ENCODE results near the gene PHYHIPL. TPM values are rescaled to one million over a fixed set of nuclear protein-coding genes. Genes with fewer than 3 reads are reported as not detected.
"Not testable (repeated sequence)": the region's sequence is repeated elsewhere in the genome, so short reads cannot be mapped to it uniquely, and the experiment has no call there.

PHYHIPL gene
- total RNA-seq, 1 donor from 2014 or later = not detected

DNA sequence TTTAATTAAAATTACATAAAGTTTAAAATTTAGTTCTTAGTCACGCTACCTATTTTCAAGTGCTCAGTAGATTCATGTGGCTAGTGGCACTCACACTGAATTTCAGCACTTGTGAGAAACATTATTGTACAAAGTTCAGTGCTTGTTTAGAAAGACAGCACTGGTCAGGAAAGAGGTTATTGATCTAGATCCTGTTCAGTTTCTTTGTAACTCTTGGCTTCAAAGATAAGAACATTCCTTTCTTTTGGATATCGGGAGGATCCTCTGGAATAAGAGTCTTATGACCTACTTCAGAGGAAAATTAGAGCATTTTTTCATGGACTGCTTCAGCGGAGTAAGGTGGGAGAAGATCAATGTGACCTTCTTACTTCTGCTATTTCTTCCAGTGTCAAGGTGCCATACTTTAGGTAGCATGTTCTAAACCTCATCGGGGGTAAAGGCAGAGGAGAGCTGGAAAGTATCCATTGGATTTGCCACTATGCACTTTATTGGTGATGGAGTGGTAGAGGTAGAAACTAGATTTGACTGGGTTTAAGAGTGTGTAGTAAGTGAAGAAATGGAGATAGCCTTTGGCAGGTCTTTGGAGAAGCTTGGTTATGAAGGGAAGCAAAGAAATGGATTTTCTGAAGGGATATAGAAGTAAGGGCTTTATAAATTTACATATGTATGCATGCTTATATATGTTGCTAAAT lies 39.9 kb downstream of the PHYHIPL start:
- Histone ChIP-seq H3K27me3 (no peaks in the 10 kb centered on the region), H3K36me3 (no peaks in the 10 kb centered on the region), H3K27ac (no peak overlapping the region), H3K4me1 (no peaks in the 10 kb centered on the region), H3K4me3 (no peak overlapping the region), H3K9me3 (no peaks in the 10 kb centered on the region)
- no peak for DNase-seq (ENCODE audit: low spot score in 2 of 2)
- intact Hi-C loops (cut with DNase I) = no loop called here
- TF ChIP-seq CTCF (IDR thresholded peaks at IDR 0.05) = no peak

GRCh38 chr10:59222788-59223187 lies 46.3 kb downstream of the PHYHIPL start:
- H3K36me3 ChIP-seq = no peaks in the 10 kb centered on the region
- no peak overlapping the region for H3K27ac ChIP-seq
- TF ChIP-seq CTCF (IDR thresholded peaks at IDR 0.05) = no peak
- no peaks in the 10 kb centered on the region for H3K4me1 ChIP-seq
- no peaks in the 10 kb centered on the region for H3K9me3 ChIP-seq
- no peaks in the 10 kb centered on the region for H3K27me3 ChIP-seq
- DNase-seq (ENCODE audit: low spot score in 2 of 2) = no peak
- intact Hi-C loops (cut with DNase I) = no loop called here
- no peak overlapping the region for H3K4me3 ChIP-seq

GRCh38 chr10:59223597-59223996 lies 47.2 kb downstream of the PHYHIPL start:
- H3K4me1 ChIP-seq; H3K9me3 ChIP-seq; H3K27me3 ChIP-seq; intact Hi-C loops (cut with DNase I); H3K36me3 ChIP-seq; H3K4me3 ChIP-seq; H3K27ac ChIP-seq; DNase-seq (ENCODE audit: low spot score in 2 of 2): not testable (repeated sequence)

- H3K36me3 ChIP-seq = no peaks in the 10 kb centered on the region
- no peak overlapping the region for H3K27ac ChIP-seq
- no peaks in the 10 kb centered on the region for H3K9me3 ChIP-seq
- H3K27me3 ChIP-seq = no peaks in the 10 kb centered on the region
- no peaks in the 10 kb centered on the region for H3K4me1 ChIP-seq
- intact Hi-C loops (cut with DNase I) = no loop called here
- no peak for DNase-seq (ENCODE audit: low spot score in 2 of 2)
- no peak overlapping the region for H3K4me3 ChIP-seq
- TF ChIP-seq CTCF (IDR thresholded peaks at IDR 0.05) = no peak
These were observed 48.8 kb downstream of the PHYHIPL start for GRCh38 chr10:59225211-59225610.

DNA sequence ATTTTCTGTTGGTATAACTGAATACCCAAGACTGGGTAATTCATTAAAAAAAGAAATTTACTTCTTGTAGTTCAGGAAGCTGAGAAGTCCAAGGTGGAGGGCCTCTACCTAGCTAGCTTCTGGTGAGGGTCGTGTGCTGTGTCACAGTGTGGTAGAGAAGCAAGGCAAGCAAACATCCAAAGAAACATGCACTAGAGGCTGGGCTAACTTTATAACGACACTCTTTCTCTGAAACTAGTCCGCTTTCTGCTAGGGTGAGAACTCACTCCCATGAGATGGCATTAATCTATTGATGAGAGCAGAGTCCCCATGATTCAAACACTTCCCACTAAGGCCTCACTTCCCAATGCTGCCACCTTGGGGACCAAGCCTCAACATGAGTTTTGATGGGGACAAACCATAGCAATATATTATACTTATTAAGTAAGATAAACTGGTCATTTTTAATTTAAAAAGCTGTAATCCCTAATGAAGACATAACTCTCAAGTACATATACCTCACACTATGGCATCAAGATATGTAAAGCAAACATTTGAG lies 50.8 kb downstream of the PHYHIPL start:
- intact Hi-C loops (cut with DNase I) = no loop called here
- H3K27ac ChIP-seq = no peak overlapping the region
- H3K4me3 ChIP-seq = no peak overlapping the region
- no peaks in the 10 kb centered on the region for H3K27me3 ChIP-seq
- no peaks in the 10 kb centered on the region for H3K4me1 ChIP-seq
- no peak for DNase-seq (ENCODE audit: low spot score in 2 of 2)
- no peaks in the 10 kb centered on the region for H3K36me3 ChIP-seq
- no peaks in the 10 kb centered on the region for H3K9me3 ChIP-seq
- no peak for TF ChIP-seq CTCF (IDR thresholded peaks at IDR 0.05)

DNA sequence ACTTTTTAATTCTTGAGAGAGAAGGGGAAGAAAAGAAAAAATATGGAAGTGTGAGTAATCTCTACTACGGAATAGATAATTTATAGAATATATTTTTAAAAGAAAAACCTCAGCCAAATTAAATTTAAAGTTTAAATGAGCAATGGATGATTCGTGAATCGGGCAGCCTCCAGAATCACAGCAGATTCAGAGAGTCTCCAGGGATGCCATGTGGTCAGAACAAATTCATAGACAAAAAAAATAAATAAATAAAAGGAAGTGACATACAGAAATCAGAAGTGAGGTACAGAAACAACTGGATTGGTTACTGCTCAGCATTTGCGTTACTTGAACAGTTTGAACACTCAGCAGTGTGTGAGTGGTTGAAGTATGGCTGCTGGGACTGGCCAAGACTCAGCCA lies 53.0 kb downstream of the PHYHIPL start:
- no peaks in the 10 kb centered on the region for H3K9me3 ChIP-seq
- no peaks in the 10 kb centered on the region for H3K27me3 ChIP-seq
- no peak for DNase-seq (ENCODE audit: low spot score in 2 of 2)
- no peak overlapping the region for H3K4me3 ChIP-seq
- intact Hi-C loops (cut with DNase I) = no loop called here
- no peak for TF ChIP-seq CTCF (IDR thresholded peaks at IDR 0.05)
- H3K27ac ChIP-seq = no peak overlapping the region
- no peaks in the 10 kb centered on the region for H3K4me1 ChIP-seq
- H3K36me3 ChIP-seq = no peaks in the 10 kb centered on the region

All from ascending aorta (tissue), 2 donors.